ENCODE results near the gene CHAF1A. TPM values are rescaled to one million over a fixed set of nuclear protein-coding genes. Genes with fewer than 3 reads are reported as not detected.
A peak's percentile ranks its signal among the peaks of the same experiment; 100 is the strongest.

CHAF1A gene
- total and polyA plus RNA-seq, 2 of the 4 experiments (the other 2 are of a cell fraction) = 12.4 to 22.9 TPM

DNA sequence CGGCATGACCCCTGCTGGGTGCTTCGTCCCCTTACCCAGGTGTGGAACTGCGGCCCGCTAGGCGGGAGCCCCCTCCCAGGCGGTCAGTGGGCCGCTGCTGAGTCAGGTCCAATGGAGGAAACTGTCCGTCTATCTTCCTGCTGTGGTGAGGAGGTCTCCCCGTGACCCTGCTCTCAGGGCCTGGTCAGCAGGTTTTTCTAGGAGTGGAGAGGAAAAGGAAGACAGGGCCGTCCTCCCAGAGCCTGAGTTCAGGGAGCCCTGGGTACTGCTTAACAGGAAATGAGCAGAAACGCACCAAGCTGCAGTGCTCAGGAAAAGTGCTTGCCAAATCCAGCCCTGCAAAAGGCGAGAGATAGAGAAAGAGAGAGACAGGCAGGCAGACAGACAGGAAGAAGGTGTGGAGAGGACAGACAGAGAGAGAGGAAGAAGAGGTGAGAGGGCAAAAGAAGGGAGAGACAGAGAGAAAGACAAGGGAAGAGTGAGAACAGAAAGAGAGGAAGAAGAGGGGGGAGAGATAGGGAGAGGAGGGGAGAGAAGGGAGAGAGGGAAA lies 12.3 kb upstream of the CHAF1A start:
- peak overlapping the region; percentile 2 for H3K9ac ChIP-seq (ENCODE audit: low read depth, low read length)
- H2BK20ac ChIP-seq (ENCODE audit: low read depth, low read length) = no peak overlapping the region
- in situ Hi-C loops (cut with MboI; ENCODE audit: low sequenced_read_pairs) = no loop called here
- peak overlapping the region; percentile 13 for H2AFZ ChIP-seq (replicated peaks; ENCODE audit: low read length, poor library complexity)
- no peak for TF ChIP-seq RCOR1 (IDR thresholded peaks at IDR 0.05; ENCODE audit: insufficient replicate concordance, low read length)
- TF ChIP-seq FOS (IDR thresholded peaks at IDR 0.05; ENCODE audit: low read depth, low read length) = no peak
- 0 out of 2 replicates have a peak, but pooled peaks have one; percentile 3 for TF ChIP-seq MAFK (IDR thresholded peaks at IDR 0.05; ENCODE audit: low read depth, low read length)
- TF ChIP-seq CHD1 (IDR thresholded peaks at IDR 0.05; ENCODE audit: low read depth, low read length) = no peak
- TF ChIP-seq CEBPB (IDR thresholded peaks at IDR 0.05; ENCODE audit: low read depth, low read length) = no peak
- ChIA-PET POLR2A (ENCODE audit: unreplicated experiment) (no interaction called here), CTCF (interaction anchor here (2.8 kb wide), 1 partner anchor 10 kb away, joined by 7 read pairs; the partner anchor contains the start of gene SH3GL1)
- dilution Hi-C loops (cut with HindIII; ENCODE audit: low sequenced_read_pairs, unreplicated experiment) = no loop called here
- H4K8ac ChIP-seq (ENCODE audit: low read depth in 2 of 2, low read length in 2 of 2) = peak overlapping the region; percentile 45 to 62; a peak in 3 of 4 replicates
- H2BK5ac ChIP-seq (ENCODE audit: low read depth, low read length, poor library complexity, severe bottlenecking) = peak overlapping the region; percentile 26
- no peak overlapping the region; the same call in 1 of the 2 replicates for H3K18ac ChIP-seq (ENCODE audit: low read depth, low read length)
- H3K4me3 ChIP-seq (ENCODE audit: insufficient read depth, low read depth, low read length) = no peak overlapping the region
- peak overlapping the region; percentile 4 for H2BK120ac ChIP-seq (ENCODE audit: low read depth, low read length)
- DNase-seq (peak; percentile 56), ATAC-seq (ENCODE audit: low read depth) (peak; percentile 30)
- peak overlapping the region; percentile 26 for H3K14ac ChIP-seq (replicated peaks; ENCODE audit: low read depth, low read length)
- peaks cover 57% of the 10 kb centered on the region for H3K4me1 ChIP-seq (ENCODE audit: control insufficient read depth, insufficient read depth, low read length)
- no peak overlapping the region for H2BK15ac ChIP-seq (ENCODE audit: low read depth, low read length)
- peak overlapping the region; percentile 85; the same call in 1 of the 2 replicates for H3K23ac ChIP-seq (ENCODE audit: low read depth, low read length)
- 32% methylated on average over 6 of the region's 12 CpGs; no CpG with 5 or more reads in 1 of the 2 experiments for WGBS, 2 experiments (ENCODE audit: extremely low coverage in 2 of 2, insufficient read length in 1 of 2)
- H3K27me3 ChIP-seq (ENCODE audit: control insufficient read depth, insufficient read depth, low read length) = no peaks in the 10 kb centered on the region
- H2AK5ac ChIP-seq (ENCODE audit: low read depth, low read length) = peak overlapping the region; percentile 95
- H3K9me1 ChIP-seq (ENCODE audit: insufficient read depth, low read length) = peaks cover 27% of the 10 kb centered on the region
- BruUV-seq (replicated peaks) = no TSS peak
- H3K27ac ChIP-seq (ENCODE audit: insufficient read depth, low read length) = peak overlapping the region; percentile 36
- peaks cover 92% of the 10 kb centered on the region for H4K20me1 ChIP-seq (ENCODE audit: insufficient read depth, low read length)
- peak overlapping the region; percentile 10; the same call in 1 of the 2 replicates for H4K5ac ChIP-seq (ENCODE audit: low read depth, low read length)
- H3K4me2 ChIP-seq (ENCODE audit: low read depth, low read length) = peak overlapping the region; percentile 15
- H3K9me3 ChIP-seq (ENCODE audit: control insufficient read depth, insufficient read depth, low read length) = no peaks in the 10 kb centered on the region
- peaks cover 7% of the 10 kb centered on the region; the same call in 1 of the 2 replicates for H3K36me3 ChIP-seq (ENCODE audit: control insufficient read depth, insufficient read depth, low read length)
- peak overlapping the region; percentile 6; the same call in 1 of the 2 replicates for H3K56ac ChIP-seq (ENCODE audit: extremely low read depth, insufficient read depth, low read length)
- intact Hi-C loops (cut with micrococcal nuclease) = loop anchor here (2.0 kb wide), 1 partner anchor 15 kb away; no protein-coding TSS in a partner anchor
- H3K79me1 ChIP-seq (ENCODE audit: low read depth in 1 of 2, low read length in 2 of 2) = peaks cover 18 to 93% of the 10 kb centered on the region in 2 experiments
- peak overlapping the region; percentile 75 for H3K4ac ChIP-seq (ENCODE audit: low read depth, low read length)
- peak overlapping the region; percentile 47 for H4K91ac ChIP-seq (ENCODE audit: insufficient read depth, low read depth, low read length)
- peak overlapping the region; percentile 4 for H2AK9ac ChIP-seq (replicated peaks; ENCODE audit: low read depth, low read length, poor library complexity)
